Spleen (tissue), 7 donors: ENCODE measurements around the gene KITLG.

ENCODE experiments used
- POLR2A ChIP-seq, 3 donors: fragments of 450-650 bp; IDR thresholded peaks; one replicate each; pipeline ENCODE4 v1.5.1; 2017; ENCODE audit warnings: antibody characterized with exemption in 3 of 3, mild to moderate bottlenecking in 1 of 3
- TF ChIP-seq, protein P1 (sequence below), 11 experiments: fragments of 200-600 bp in 7 of 11; fragments of 450-650 bp in 4 of 11; sonication (generic) in 4 of 11; IDR thresholded peaks in 8 of 11; conservative IDR thresholded peaks in 3 of 11; 1 replicate in 7 of 11; 2 replicates in 4 of 11; pipeline versions ENCODE4 v1.4.0 to v1.8.0; 2016 to 2021; ENCODE audit warnings: antibody characterized with exemption in 11 of 11, inconsistent platforms in 4 of 11, mild to moderate bottlenecking in 1 of 11
- donor health status: DM: no; HTN: no; CAD: no; lungs with moderate emphysema.
- donor health status: DM: no; HTN: no; CAD: no.
- donor health status: DM: no; HTN: no; CAD: no.

DNA sequence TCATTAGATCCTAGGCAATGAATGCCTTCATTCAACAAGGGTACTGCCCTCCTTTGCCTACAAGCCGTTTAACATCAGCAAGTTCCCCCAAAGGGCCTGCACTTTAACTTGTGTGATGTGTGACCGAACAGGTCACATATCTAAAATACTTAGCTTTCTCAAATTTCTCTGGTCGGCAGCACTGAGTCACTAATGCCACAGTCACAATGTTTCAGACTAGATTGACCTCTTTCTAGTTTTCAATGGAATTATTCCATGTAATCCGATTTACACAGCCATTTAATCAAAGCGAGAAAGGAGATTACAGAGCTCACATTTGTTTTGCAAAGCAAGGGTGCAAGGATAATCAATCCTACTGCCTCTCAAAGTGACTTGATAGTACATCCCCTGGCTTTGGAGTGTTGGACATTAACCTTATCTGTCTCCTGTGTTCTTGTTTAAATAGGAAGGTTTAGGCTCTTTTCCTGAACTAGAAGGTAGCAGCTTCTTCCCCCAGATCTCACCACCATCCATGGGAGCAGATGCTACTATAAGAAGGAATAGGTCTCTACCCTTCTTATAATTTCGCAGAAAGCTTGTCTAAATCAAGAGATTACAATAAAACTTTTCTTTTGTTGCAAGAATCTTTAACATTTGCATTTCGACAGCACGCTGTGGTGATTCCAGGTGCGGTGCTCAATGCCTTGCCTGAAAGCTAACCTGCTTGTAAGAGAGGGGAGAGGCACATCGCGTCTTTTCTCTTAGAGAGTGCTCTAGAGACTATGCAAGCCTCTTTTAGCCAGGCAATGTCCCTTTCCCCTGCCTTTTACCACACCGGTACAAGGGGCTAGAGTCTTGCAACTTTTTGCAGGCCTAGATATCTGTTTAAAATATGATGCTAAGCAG is 1.8 kb downstream of the KITLG start:
- no peak for TF ChIP-seq POLR2A (IDR thresholded peaks at IDR 0.05)
- TF ChIP-seq, protein P1, sequence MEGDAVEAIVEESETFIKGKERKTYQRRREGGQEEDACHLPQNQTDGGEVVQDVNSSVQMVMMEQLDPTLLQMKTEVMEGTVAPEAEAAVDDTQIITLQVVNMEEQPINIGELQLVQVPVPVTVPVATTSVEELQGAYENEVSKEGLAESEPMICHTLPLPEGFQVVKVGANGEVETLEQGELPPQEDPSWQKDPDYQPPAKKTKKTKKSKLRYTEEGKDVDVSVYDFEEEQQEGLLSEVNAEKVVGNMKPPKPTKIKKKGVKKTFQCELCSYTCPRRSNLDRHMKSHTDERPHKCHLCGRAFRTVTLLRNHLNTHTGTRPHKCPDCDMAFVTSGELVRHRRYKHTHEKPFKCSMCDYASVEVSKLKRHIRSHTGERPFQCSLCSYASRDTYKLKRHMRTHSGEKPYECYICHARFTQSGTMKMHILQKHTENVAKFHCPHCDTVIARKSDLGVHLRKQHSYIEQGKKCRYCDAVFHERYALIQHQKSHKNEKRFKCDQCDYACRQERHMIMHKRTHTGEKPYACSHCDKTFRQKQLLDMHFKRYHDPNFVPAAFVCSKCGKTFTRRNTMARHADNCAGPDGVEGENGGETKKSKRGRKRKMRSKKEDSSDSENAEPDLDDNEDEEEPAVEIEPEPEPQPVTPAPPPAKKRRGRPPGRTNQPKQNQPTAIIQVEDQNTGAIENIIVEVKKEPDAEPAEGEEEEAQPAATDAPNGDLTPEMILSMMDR (IDR thresholded peaks at IDR 0.05 in 8 of 11, conservative IDR thresholded peaks at IDR 0.05 in 3 of 11) = no peak
